Femur (tissue), 1 donor: Measurements from ENCODE around the gene TMEM217.

Source experiments
- DNase-seq: peaks from one replicate; pipeline ENCODE4 v3.0.0-alpha.2; 2017

The TMEM217 gene

DNA sequence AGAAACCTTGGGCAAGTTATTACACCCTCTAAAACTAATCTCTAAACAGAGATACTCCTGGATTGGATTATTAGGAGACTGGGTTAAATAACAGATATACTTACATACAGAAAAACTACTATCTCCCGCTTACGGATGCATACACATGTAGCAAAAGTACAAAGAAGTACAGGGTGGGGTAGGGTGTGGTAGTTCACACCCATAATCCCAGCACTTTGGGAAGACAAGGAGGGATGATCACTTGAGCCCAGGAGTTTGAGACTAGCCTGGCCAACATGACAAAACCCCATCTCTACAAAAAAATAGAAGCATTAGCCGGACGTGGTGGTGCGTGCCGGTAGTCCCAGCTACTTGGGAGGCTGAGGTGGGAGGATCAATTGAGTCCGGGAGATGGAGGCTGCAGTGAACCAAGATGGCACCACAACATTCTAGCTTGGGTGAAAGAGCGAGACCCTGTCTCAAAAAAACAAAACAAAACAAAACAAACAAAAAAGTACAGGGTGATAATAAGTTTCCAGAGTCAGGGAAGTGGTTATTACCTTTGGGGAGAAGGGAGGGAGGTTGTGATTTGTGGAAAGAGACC is 79.9 kb downstream of the TMEM217 start:
- no peak for DNase-seq

DNA sequence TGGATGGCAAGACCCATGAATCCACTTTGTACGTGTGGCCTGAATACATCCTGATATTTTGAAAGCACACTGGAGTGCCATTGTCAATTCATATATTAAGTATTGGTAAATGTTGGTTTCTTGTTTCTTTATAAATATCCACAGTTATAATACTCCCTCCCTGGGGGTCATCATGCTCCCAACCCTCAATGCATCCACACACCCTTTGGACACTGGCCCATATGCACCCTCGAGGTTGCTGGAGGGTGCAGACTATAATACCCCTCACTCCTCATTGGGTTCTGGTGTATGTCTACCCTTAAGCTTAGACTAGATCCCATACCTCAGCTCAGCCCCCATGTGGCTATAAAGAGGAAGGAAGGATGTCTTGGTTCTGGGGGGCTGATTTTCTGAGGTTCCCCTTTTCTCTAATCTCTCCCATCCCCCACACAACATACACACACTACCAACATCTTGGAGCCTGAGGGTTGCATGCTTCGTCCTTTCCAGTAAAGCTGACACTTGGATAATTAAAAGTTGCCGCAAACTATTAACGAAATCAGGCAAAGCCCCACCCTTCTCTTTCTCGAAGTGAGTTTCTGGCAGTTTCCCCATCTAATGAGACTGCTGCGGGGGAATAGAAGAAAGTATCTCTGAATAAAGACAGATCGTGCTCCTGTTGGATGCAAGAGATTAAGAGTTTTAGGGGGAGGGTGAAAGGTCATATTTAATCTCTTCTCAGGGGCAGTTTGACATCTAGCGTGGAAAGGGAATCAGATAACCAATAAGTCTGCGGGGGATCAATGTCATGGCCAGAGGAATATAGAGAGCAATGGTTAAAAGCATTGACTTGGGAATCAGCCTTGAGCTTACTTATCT is 80.6 kb downstream of the TMEM217 start:
- no peak for DNase-seq

DNA sequence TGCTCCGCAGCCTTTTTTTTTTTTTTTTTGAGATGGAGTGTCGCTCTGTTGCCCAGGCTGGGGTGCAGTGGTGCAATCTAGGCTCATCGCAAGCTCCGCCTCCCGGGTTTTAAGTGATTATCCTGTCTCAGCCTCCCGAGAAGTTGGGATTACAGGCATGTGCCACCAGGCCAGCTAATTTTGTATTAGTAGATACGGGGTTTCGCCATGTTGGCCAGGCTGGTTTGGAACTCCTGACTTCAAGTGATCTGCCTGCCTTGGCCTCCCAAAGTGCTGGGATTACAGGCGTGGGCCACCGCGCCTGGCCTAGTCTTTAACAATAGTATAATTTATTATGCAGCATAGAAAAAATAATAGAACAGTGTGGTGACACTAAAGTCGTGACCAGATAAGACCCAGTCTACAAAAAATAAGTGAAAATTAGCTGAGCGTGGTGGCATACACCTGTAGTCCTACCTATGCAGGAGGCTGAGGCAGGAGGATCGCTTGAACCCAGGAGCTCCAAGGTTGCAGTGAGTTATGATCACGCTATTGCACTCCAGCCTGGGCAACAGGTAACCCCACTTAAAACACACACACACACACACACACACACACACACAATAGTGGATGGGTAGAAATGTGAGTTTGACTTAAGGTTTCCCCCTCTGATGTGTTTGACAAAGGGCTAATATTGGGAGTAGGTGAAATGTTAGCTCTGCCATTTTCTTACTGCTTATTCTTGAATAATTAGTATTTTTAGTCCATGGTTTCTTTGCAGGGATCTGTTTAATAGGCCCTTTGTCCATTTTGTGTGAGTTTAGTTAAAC is 81.5 kb downstream of the TMEM217 start:
- no peak for DNase-seq

DNA sequence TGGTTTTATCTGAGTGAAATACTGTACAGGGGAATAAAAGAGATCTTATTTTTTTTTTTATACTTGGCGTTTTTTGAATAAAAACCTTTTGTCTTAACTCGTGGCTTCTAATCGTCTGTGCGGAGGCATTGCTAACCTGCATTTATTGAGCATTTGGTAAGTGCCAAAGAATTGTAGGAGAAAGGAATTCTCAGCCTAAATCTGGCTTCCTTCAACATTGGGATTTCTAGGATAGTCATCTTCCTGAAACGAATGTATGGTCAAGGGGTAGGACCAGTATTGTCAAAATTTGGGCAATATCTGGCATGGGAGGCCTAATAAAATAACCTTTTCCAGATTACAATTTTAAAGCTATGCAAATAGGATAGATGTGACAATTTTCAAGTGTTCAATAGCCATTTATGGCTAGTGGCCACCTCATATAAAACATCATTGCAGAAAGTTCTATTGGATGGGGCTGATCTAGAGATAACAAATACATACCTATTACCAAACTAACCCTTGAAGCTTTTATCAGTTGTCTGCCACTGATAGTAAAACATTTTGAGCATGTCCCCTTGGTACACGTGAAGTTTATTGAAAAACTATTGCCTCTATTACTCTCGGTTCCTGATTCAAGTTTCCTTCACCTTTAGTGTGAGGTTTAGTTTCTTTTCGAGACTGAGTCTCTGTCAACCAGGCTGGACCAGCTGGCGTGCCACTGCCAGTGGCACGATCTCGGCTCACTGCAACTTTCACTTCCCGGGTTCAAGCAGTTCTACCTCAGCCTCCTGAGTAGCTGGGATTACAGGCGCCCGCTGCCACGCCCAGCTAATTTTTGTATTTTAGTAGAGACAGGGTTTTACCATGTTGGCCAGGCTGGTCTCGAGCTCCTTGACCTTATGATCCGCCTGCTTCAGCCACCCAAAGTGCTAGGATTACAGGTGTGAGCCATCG is 82.3 kb downstream of the TMEM217 start:
- DNase-seq = no peak

DNA sequence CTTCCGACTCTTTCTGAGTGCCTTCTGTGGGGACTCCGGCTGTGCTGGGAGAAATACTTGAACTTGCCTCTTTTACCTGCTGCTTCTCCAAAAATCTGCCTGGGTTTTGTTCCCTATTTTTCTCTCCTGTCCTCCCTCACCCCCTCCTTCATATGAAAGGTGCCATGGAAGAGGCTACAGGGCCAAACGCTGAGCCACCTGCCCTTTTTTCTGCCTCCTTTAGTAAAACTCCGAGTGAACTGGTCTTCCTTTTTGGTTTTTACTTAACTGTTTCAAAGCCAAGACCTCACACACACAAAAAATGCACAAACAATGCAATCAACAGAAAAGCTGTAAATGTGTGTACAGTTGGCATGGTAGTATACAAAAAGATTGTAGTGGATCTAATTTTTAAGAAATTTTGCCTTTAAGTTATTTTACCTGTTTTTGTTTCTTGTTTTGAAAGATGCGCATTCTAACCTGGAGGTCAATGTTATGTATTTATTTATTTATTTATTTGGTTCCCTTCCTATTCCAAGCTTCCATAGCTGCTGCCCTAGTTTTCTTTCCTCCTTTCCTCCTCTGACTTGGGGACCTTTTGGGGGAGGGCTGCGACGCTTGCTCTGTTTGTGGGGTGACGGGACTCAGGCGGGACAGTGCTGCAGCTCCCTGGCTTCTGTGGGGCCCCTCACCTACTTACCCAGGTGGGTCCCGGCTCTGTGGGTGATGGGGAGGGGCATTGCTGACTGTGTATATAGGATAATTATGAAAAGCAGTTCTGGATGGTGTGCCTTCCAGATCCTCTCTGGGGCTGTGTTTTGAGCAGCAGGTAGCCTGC is 83.2 kb downstream of the TMEM217 start:
- DNase-seq = no peak

DNA sequence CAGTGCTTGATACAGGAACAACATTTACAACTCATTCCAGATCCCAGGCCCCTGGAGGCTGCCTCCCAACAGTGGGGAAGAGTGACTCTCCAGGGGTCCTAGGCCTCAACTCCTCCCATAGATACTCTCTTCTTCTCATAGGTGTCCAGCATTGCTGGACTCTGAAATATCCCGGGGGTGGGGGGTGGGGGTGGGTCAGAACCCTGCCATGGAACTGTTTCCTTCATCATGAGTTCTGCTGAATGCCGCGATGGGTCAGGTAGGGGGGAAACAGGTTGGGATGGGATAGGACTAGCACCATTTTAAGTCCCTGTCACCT is 83.8 kb downstream of the TMEM217 start:
- DNase-seq = no peak

DNA sequence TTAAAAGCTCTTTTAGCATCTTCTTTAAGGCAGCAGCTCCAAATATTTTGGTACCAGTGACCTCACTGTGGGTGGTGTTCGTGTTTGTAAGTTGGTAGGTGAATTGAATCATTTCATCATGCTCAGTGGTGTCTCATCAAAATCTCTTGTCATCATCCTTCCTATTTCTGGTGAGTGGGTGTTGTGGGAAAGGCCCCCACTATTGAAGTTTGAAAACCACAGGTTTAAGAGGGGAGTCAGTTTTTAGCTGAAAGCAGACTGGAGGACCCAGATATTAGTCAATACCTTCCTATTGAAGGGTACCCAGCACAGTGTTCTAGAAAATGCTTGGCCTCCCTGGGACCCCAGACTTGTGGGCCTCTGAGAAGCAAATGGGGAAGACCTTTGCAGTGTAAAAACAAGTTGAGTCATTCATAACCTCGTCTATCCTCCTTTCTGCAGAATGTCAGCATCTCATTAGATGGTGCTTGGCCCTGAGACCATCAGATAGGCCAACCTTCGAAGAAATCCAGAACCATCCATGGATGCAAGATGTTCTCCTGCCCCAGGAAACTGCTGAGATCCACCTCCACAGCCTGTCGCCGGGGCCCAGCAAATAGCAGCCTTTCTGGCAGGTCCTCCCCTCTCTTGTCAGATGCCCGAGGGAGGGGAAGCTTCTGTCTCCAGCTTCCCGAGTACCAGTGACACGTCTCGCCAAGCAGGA is 84.3 kb downstream of the TMEM217 start:
- DNase-seq = no peak

DNA sequence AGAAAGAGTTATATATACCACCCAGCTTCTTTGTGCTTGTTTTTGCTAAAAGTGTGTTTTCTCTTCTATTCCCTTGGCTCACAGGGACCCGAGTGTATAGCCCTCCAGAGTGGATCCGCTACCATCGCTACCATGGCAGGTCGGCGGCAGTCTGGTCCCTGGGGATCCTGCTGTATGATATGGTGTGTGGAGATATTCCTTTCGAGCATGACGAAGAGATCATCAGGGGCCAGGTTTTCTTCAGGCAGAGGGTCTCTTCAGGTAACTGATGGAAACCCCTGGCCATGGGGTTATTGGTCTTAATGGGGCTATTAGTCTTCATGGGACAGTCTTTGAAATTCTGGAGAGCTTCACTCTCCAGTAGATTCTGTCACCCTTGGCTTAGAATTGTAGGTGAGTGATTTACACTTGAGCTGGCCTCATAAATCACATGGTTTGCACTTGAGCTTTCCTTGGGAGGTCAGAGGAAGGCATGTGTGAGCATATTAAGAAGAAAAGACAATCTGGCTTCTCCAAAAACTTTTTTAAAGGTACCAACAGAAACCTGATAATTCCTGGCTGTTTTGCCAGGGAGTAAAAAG is 84.9 kb downstream of the TMEM217 start:
- no peak for DNase-seq

DNA sequence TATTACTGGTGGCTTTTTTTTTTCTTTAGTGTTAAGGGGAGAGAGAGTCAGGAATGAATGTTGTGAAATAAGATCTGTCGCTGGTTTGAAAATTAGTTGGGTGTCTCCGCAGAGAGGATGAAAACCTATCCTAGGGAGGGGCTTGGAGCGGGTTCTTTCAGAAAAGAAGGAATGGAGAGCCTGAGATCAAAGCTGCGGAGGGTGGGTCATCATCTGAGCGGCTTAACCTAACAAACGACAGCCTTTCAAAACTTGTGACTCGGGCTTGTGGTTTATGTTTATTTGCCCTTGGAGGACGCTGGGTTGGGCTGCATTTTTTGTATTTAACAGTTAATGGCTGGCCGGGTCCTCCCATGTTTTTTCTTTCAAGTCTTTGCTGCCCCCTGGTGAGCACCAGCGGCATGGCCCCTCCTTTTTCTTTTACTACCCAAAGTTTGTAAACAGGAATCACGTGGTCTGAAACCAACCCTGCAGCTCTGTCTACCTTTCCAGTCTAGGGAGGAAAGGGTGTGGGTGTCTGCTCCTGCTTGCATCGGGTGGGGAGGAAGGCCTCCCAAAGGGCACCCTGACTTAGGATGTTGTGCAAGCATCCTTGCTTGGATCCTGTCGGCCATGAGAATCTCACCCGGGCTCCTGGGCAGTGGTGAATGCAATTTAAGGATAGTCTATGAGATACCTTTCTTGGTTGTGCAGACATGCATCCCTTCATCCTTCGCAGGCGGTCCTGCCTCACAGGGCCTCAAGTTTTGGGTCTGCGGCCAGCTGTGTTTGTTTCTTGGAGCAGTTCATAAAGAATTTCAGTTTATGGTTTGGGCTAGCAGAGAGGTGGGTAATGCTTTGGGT is 85.8 kb downstream of the TMEM217 start:
- DNase-seq = peak; percentile 93

DNA sequence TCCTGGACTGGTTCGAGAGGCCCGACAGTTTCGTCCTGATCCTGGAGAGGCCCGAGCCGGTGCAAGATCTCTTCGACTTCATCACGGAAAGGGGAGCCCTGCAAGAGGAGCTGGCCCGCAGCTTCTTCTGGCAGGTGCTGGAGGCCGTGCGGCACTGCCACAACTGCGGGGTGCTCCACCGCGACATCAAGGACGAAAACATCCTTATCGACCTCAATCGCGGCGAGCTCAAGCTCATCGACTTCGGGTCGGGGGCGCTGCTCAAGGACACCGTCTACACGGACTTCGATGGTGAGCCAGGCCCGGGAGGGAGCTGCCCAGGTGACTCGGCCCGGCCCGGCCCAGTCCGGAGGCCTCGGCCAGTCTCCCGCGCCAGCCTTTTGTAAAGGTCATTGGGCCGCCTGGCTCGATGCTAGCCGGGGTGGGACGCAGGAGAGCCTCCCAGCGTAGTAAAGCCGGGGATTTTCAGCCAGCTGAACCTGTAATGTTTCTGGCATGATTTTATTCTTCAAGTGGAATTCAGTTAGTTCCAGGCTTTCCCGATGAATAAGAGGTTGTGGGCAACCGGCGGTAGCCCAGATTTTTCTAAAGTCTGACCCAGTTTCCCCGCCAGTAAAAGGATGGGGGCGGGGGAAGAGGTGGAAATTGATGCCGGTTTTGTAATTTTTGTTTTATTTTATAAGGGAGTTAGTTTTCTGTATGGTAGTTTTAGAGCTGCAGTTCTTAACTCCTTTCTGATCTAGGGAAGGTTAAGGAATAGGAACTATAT is 86.6 kb downstream of the TMEM217 start:
- peak; percentile 70 for DNase-seq

DNA sequence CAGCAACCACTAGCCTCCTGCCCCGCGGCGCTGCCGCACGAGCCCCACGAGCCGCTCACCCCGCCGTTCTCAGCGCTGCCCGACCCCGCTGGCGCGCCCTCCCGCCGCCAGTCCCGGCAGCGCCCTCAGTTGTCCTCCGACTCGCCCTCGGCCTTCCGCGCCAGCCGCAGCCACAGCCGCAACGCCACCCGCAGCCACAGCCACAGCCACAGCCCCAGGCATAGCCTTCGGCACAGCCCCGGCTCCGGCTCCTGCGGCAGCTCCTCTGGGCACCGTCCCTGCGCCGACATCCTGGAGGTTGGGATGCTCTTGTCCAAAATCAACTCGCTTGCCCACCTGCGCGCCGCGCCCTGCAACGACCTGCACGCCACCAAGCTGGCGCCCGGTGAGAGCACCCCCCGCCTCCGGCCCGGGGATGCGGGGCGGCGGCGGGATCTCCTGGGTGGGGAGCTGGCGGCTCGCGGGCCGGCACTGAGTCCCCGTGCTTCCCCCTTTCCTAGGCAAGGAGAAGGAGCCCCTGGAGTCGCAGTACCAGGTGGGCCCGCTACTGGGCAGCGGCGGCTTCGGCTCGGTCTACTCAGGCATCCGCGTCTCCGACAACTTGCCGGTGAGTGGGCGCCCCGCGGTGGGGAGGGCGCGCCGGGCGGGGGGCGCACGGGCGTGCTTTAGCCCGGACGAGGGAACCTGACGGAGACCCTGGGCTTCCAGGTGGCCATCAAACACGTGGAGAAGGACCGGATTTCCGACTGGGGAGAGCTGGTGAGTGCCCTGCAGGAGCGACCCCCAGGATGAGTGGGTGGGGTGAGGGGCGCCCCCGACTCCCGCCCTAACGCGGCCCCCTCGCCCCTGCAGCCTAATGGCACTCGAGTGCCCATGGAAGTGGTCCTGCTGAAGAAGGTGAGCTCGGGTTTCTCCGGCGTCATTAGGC is 87.4 kb downstream of the TMEM217 start:
- DNase-seq = peak; percentile 72

DNA sequence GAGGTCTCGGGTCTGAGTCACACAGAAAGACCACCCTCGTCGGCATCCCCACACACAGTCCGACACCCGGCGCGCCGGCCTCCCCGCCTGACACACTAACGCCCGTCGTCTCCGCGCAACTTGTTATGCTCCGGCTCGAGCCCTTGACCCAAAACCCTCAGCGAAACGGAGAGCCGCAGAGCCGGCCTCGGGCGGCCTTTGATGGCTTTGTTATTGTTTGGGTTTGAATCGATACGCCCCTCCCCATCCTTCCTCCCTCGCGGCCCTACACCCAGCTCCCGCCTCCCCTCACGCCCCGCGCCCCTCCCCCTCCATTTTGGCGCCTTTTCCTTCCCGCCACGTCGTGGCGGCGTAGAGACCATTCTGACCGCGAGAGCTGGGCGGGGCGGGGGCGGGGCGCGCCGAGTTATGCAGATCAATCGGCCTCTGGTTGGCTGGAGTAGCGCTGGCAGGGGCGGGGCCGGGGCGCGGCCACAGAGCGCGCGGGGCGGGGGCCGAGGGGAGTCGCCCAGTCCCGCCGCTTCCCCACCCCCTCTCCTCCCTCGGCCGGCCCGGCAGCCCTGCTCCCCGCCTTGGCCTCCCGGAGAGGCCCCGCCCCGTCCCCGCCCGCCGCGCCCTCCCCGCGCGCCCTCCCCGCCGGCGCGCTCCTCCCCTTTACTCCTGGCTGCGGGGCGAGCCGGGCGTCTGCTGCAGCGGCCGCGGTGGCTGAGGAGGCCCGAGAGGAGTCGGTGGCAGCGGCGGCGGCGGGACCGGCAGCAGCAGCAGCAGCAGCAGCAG is 88.3 kb downstream of the TMEM217 start, which contains the start of gene PIM1:
TSS of gene PIM1 (plus strand) at position 657 of the 777 bp plus-strand sequence. CDS start 424 bp downstream, outside the sequence.
- peak; percentile 100 for DNase-seq

DNA sequence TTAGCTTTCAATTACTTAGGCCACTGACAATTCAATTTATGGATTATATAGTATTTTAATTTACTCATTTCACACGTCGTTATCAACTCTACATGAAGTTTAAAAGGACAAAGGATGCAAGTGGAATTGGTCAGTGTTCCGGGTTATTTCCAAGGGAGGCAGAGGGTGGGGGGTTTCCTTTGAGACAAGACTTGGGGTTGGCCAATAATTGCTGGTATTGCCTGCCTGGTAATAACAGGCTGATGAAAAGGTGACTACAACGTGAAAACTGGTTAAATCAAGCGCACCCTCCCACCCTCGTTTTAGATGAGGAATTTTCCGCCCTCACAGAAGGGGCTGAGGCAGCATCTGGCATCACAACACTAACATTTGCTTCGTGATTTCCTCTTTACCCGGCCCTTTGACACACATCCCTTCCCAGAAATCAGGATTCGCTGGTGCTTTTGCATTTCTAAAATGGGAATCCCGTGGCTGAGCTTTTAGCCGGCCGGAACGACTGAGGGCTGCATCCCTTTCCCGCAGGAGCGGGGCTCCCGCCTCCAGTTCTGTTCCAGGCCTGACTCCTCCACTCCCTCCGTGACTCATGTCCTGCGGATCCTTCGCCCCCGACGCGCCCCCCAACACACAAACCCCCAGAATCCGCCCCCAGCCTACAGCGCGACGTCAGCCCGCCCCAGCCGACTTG is 89.0 kb downstream of the TMEM217 start:
- DNase-seq = no peak

DNA sequence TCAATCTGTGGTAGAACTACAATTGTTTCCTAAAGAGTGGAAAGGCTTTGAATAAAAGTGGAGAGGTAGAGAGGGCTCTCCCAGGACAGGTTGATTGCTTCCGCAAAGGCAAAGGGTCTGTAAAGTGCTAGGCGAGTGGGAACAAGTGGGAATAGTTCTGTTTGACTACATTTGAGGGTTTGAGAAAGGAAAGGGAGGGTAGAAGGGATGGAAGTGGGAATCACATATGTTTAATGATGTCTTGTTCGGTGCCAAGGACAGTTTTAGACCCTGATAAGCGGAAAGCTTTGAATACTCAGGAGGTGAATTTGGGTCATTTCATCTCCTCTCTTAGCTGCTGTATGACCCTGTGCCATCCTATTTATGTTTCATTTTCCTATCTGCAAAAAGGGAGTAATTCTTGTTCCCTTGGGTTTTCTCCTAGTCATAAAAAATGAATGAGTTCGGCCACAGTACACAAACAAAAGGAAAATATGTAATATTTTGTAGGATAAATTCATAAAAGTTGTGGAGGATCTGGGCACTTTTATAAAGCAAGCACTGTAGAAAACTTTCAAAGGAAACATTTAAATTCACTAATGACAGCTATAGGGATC is 89.7 kb downstream of the TMEM217 start:
- DNase-seq = no peak

DNA sequence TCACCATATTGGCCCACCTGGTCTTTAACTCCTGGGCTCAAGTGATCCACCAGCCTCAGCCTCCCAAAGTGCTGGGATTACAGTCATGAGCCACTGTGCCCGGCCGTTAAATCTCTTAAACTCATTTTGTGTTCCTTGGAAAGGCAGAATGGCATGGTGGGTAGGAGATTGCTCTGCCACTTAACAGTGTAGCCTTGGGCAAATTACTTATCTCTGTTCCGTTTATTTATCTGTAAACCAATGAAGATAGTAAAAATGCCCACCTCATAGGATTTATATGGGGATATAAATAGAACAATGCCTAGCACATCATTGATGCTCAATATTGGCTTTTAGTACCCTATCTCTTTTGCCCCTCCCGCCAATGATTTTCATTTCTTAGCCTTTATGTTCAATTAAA is 95.2 kb downstream of the TMEM217 start:
- no peak for DNase-seq
